ENCODE data around the gene BPIFA1.

DNA sequence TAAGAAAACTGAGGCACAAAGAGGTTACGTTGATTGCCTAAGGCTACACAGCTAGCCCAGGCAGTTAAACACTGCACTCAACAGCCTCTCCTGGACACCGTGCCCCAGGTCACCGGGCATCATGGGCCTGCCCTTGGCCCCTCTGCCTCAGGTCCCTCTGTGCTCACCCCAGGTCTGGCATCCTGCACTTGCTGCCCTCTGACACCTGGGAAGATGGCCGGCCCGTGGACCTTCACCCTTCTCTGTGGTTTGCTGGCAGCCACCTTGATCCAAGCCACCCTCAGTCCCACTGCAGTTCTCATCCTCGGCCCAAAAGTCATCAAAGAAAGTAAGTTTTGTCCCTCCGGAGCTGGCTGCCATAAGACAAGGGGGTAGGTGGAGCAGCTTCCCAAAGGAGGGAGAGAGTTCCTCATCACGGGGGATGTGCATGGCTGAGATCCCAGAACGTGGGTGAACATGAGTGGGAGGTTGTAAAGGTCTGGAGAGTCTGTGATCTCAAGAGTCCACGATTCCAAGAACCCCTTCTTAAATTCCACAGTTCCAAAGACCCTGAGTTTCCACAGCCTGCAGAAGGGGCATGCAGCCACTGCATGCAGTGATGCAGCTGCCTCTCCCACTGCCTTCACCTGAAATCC is 50.2 kb downstream of the BPIFA1 start:
- TF ChIP-seq POLR2A (IDR thresholded peaks at IDR 0.05) (no peak), EP300 (IDR thresholded peaks at IDR 0.05) (no peak), POLR2AphosphoS5 (IDR thresholded peaks at IDR 0.05) (no peak)
- TF ChIP-seq, protein P1, sequence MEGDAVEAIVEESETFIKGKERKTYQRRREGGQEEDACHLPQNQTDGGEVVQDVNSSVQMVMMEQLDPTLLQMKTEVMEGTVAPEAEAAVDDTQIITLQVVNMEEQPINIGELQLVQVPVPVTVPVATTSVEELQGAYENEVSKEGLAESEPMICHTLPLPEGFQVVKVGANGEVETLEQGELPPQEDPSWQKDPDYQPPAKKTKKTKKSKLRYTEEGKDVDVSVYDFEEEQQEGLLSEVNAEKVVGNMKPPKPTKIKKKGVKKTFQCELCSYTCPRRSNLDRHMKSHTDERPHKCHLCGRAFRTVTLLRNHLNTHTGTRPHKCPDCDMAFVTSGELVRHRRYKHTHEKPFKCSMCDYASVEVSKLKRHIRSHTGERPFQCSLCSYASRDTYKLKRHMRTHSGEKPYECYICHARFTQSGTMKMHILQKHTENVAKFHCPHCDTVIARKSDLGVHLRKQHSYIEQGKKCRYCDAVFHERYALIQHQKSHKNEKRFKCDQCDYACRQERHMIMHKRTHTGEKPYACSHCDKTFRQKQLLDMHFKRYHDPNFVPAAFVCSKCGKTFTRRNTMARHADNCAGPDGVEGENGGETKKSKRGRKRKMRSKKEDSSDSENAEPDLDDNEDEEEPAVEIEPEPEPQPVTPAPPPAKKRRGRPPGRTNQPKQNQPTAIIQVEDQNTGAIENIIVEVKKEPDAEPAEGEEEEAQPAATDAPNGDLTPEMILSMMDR (IDR thresholded peaks at IDR 0.05): no peak
